Activated CD4-positive, alpha-beta memory T cell treated with anti-CD3 and anti-CD28 coated beads, Interleukin-2, amount 10 ng/mL, durations not matched to agents 7 days and 5 days (primary cell): ENCODE data around the gene CNOT6. TPM values are rescaled to one million over a fixed set of nuclear protein-coding genes. Genes with fewer than 3 reads are reported as not detected.

Source experiments
- CTCF ChIA-PET: fragments of 350-600 bp; sonication (Branson Sonifier 250); formaldehyde crosslinking; loops from one replicate; lab custom pipeline; 2021; ENCODE audit warnings: antibody characterized with exemption, inconsistent platforms; lab: Charles Lee
- POLR2A ChIA-PET: fragments of 350-600 bp; sonication (Branson Sonifier 250); formaldehyde crosslinking; loops from one replicate; lab custom pipeline; 2021; ENCODE audit warnings: antibody characterized with exemption; lab: Charles Lee
- DNase-seq: peaks from one replicate; pipeline ENCODE4 v3.0.0-alpha.2; 2020
- H3K27ac Mint-ChIP-seq: one replicate; pipeline ENCODE4 v1.8.0; 2021; ENCODE audit warnings: mild to moderate bottlenecking, mixed read lengths
- H3K27me3 Mint-ChIP-seq: one replicate; pipeline ENCODE4 v1.8.0; 2021; ENCODE audit warnings: mixed read lengths
- H3K36me3 Mint-ChIP-seq: one replicate; pipeline ENCODE4 v1.8.0; 2021; ENCODE audit warnings: low read depth, mixed read lengths
- H3K4me1 Mint-ChIP-seq: one replicate; pipeline ENCODE4 v1.8.0; 2021; ENCODE audit warnings: mixed read lengths
- H3K4me3 Mint-ChIP-seq: one replicate; pipeline ENCODE4 v1.8.0; 2021; ENCODE audit warnings: mild to moderate bottlenecking, mixed read lengths
- H3K9me3 Mint-ChIP-seq: one replicate; pipeline ENCODE4 v1.8.0; 2021; ENCODE audit warnings: mixed read lengths
- total RNA-seq, 2 experiments: library from RNA; stranded (reverse); gene quantifications; one replicate each; pipeline ENCODE4 v1.2.3, GENCODE V29; 2021

The CNOT6 gene
- total RNA-seq, 2 experiments from 2014 or later = 34.9 to 36.2 TPM

DNA sequence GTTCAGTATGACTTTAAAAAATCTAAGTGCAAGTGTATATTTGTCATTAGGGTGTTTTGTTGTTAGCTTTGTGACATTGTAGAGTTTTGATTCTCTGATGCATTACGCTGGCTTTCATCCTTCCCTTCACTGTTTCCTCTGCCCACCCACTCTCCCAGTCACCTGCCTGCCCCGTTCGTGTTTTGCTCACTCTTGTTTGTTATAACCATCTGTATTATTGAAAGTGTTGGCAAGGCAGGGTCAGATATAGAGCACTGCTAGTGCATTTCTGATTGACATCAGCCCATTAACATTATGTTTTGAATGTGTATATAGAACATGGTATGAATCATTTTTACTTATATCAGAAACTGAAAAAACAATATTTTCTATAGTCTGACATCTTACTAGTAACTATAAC is 69.8 kb downstream of the CNOT6 start:
- H3K27ac Mint-ChIP-seq = no peak overlapping the region
- peaks cover 22% of the 10 kb centered on the region for H3K4me1 Mint-ChIP-seq
- no peak overlapping the region for H3K4me3 Mint-ChIP-seq
- ChIA-PET CTCF (interaction anchor here (0.6 kb wide), 1 partner anchor 301 kb away, joined by 3 read pairs; no protein-coding TSS in a partner anchor), POLR2A (no interaction called here)
- H3K36me3 Mint-ChIP-seq = peaks cover 81% of the 10 kb centered on the region
- DNase-seq = no peak
- H3K9me3 Mint-ChIP-seq = no peaks in the 10 kb centered on the region
- no peaks in the 10 kb centered on the region for H3K27me3 Mint-ChIP-seq

DNA sequence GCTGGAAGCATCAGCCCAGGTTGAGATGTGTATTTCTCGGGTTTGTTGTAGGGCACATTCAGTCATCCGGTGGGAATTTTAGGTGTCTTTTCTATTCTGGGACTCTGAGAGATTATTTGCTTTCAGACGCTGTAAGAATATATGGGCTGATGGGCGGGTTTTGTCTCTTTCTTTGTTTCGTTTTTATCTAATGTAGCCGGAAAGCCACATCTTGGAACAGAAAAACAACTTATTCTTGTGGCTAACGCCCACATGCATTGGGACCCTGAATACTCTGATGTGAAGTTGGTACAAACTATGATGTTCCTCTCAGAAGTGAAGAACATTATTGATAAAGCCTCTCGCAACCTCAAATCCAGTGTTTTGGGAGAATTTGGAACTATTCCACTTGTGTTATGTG is 74.7 kb downstream of the CNOT6 start:
- ChIA-PET POLR2A (no interaction called here), CTCF (no interaction called here)
- Mint-ChIP-seq H3K9me3 (no peaks in the 10 kb centered on the region), H3K36me3 (peaks cover 51% of the 10 kb centered on the region), H3K27ac (no peak overlapping the region), H3K4me3 (no peak overlapping the region), H3K27me3 (no peaks in the 10 kb centered on the region), H3K4me1 (peaks cover 2% of the 10 kb centered on the region)
- no peak for DNase-seq

DNA sequence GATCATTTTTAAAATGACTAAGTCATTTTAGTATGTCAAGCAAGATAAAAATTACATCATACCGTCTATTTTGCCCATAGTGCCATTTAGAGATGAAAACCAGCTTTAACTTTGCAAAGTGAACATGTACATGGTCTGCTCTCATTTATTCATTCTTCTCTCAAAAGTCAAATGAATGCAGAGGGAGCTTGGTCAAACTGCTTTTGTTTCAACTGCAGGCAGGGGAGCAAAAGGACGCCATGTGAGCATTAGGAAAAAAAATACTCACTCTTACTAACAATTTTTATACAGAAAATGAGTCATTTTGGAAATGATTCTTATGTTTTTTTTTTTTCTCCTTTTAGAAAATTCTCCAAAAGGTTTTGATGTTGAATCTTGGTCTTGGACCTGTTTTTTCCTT is 81.4 kb downstream of the CNOT6 start:
- Mint-ChIP-seq H3K9me3 (no peaks in the 10 kb centered on the region), H3K27ac (no peak overlapping the region), H3K36me3 (peaks cover 33% of the 10 kb centered on the region), H3K4me3 (no peak overlapping the region), H3K27me3 (no peaks in the 10 kb centered on the region), H3K4me1 (peaks cover 3% of the 10 kb centered on the region)
- CTCF ChIA-PET = interaction anchor here (0.7 kb wide), 1 partner anchor 247 kb away, joined by 5 read pairs; no protein-coding TSS in a partner anchor
- POLR2A ChIA-PET = interaction anchor here (0.9 kb wide), 1 partner anchor 13 kb away, joined by 3 read pairs; no protein-coding TSS in a partner anchor
- DNase-seq = no peak

DNA sequence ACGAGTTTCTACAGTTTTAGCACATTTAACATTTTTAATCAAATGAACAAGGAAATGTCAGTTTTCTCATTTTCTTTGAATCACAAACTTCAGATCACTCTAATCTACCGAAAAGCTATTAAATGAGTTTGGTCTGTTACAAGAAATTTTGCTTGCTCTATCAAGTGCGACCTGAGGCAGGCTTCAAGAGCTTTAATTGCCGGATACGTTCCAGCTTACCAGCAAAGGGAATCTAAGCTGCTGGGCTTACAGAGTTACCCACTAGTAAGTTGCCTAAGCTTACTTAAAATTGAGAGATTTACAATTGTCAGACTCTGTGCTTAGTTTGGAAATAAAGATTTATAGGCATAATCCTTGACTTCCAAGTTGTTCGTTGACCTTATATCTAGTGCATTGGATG is 86.5 kb downstream of the CNOT6 start:
- Mint-ChIP-seq H3K36me3 (peaks cover 16% of the 10 kb centered on the region), H3K9me3 (no peaks in the 10 kb centered on the region)

DNA sequence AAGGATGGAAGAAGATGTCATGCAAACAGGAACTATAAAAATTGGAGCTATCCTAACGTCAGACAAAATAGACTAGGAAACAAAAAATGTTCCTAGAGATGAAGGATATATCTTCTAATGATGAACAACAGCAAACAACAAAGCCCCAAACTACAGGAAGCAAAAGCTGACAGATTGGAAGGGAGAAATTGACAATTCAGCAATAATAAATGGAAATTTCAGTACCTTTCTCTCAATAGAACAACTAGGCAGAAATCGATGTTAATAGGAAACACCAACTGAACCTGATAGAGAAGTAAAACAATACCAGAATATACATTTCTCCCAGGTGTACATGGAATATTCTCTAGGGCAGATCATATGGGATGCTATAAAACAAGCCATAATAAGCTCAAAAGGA is 89.6 kb downstream of the CNOT6 start:
- Mint-ChIP-seq H3K27ac (no peak overlapping the region), H3K4me3 (no peak overlapping the region), H3K4me1 (no peaks in the 10 kb centered on the region), H3K36me3 (no peaks in the 10 kb centered on the region), H3K9me3 (no peaks in the 10 kb centered on the region), H3K27me3 (peaks cover 16% of the 10 kb centered on the region)
- ChIA-PET POLR2A (no interaction called here), CTCF (interaction anchor here (0.8 kb wide), 1 partner anchor 22 kb away, joined by 3 read pairs; no protein-coding TSS in a partner anchor)
- DNase-seq = no peak

More for the DNA sequence above, 86.5 kb downstream of the CNOT6 start:
- peaks cover 2% of the 10 kb centered on the region for H3K27me3 Mint-ChIP-seq
- no peak for DNase-seq
- no peak overlapping the region for H3K27ac Mint-ChIP-seq
- CTCF ChIA-PET = interaction anchor here (0.5 to 0.7 kb wide), 2 partner anchors 89 to 113 kb away, joined by 3 read pairs; no protein-coding TSS in a partner anchor
- no peaks in the 10 kb centered on the region for H3K4me1 Mint-ChIP-seq
- H3K4me3 Mint-ChIP-seq = no peak overlapping the region
- POLR2A ChIA-PET = no interaction called here

DNA sequence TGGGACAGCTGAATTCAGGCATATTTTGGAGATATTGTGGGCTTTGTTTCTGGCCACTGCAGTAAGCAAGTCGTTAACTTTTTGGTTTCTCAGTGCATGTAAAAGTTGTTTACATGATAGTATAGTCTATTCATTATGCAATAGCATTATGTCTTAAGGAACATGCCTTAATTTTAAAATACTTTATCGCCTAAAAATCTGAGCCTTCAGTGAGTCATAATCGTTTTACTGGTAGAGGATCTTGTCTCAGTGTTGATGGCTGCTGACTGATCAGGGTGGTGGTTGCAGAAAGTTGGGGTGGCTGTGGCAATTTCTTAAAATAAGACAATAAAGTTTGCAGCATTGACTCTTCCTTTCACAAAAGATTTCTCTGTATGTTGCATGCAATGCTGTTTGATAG is 92.0 kb downstream of the CNOT6 start:
- H3K9me3 Mint-ChIP-seq = no peaks in the 10 kb centered on the region
- peaks cover 28% of the 10 kb centered on the region for H3K27me3 Mint-ChIP-seq
- no peak overlapping the region for H3K27ac Mint-ChIP-seq
- H3K36me3 Mint-ChIP-seq = no peaks in the 10 kb centered on the region
- no peak for DNase-seq
- CTCF ChIA-PET = no interaction called here
- H3K4me1 Mint-ChIP-seq = peaks cover 3% of the 10 kb centered on the region
- POLR2A ChIA-PET = no interaction called here
- no peak overlapping the region for H3K4me3 Mint-ChIP-seq

DNA sequence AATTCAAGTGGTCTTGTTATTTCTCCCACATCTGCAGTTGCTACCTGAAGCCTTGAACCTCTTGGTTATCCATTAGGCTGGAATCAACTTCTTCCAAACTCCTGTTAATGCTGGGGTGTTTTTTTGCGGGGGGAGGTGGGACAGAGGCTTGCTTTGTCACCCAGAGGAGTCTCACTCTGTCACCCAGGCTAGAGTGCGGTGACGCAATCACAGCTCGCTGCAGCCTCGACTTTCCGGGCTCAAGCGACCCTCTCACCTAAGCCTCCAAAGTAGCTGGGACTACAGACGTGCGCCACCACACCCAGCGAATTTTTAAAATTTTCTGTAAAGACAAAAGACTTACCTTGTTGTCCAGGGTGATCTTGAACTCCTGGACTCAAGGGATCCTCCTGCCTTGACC is 92.7 kb downstream of the CNOT6 start:
- peaks cover 3% of the 10 kb centered on the region for H3K4me1 Mint-ChIP-seq
- H3K27ac Mint-ChIP-seq = no peak overlapping the region
- no peak for DNase-seq
- H3K36me3 Mint-ChIP-seq = no peaks in the 10 kb centered on the region
- ChIA-PET POLR2A (no interaction called here), CTCF (no interaction called here)
- no peaks in the 10 kb centered on the region for H3K9me3 Mint-ChIP-seq
- no peak overlapping the region for H3K4me3 Mint-ChIP-seq
- H3K27me3 Mint-ChIP-seq = peaks cover 28% of the 10 kb centered on the region

DNA sequence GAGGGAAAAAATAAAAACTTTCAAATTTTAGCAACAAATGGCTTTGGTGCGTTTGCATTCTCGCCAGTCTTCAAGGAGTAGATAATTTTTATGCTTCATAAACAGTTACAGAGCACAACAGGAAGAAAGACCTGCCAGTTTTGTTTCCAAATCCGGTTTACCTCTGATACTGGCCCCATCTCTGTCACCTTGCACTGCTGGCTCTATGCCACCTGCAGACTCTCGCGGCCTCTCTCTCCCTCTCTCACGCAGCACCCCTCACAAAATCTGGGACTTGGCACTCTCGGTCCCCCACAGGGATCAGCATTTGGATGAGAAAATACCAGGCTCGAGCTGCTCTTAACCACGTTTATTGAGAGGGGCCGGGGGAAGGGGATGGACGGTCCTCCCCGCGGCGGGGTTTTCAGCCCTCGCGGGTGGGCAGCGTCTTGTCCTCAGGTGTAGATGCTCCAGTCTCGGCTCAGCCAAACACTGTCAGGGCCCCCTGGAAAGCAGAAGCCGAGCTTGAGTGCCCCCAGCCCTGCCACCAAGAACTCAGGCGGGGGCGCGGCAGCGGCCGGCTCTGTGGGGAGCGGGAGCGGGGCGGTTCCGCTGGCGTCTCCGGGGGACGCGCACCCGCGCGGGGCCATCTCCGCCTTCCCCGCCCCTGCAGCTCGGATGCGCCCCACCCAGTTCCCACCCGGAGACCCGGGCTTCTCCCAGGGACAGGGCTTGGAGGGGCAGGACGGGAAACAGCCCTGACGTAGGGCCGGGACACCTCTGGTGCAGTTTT is 95.8 kb downstream of the CNOT6 start:
- no peaks in the 10 kb centered on the region for H3K36me3 Mint-ChIP-seq
- POLR2A ChIA-PET = no interaction called here
- peaks cover 40% of the 10 kb centered on the region for H3K27me3 Mint-ChIP-seq
- no peak overlapping the region for H3K4me3 Mint-ChIP-seq
- peaks cover 7% of the 10 kb centered on the region for H3K4me1 Mint-ChIP-seq
- no peaks in the 10 kb centered on the region for H3K9me3 Mint-ChIP-seq
- CTCF ChIA-PET = no interaction called here
- peak; percentile 15 for DNase-seq
- no peak overlapping the region for H3K27ac Mint-ChIP-seq

DNA sequence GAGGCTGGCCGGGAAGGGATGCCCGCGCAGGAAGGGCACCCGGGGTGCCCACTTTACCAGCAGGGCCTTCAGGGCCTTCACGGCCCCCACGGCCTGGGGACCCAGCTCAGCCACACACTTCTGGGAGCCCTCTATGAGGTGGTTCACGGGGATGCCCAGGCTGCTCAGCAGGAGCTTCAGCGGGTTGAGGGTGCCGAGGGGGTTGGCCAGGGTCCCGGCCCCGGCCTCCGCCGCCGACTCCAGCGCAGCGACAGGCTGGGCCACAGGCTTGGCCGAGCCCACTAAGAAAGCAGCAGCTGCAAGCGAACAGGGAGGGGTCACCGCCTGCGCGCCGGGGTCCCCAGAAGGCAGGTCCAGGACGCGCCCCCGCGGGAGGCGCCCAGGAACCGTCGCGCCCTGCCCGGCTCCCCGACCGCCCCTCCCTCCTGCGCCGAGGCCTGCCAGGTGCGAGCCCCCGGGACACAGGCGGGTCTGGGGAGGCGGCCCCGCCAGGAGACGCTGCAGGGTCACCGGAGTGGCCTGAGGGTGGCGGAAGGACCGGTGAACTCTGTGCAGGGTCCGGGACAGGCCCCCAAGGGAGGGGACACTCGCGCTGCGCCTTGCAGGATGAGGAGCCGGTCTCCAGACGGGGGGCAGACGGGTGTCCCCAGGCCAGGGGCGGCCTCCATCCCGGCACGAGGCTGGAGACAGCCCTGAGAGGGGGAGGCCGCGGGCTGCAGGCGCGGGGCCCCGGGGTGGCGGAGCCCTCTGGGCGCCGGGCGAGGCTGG is 96.5 kb downstream of the CNOT6 start:
- ChIA-PET POLR2A (no interaction called here), CTCF (no interaction called here)
- DNase-seq = peak; percentile 13
- Mint-ChIP-seq H3K9me3 (no peaks in the 10 kb centered on the region), H3K27me3 (peaks cover 40% of the 10 kb centered on the region), H3K4me1 (peaks cover 7% of the 10 kb centered on the region), H3K4me3 (no peak overlapping the region), H3K27ac (no peak overlapping the region), H3K36me3 (no peaks in the 10 kb centered on the region)

DNA sequence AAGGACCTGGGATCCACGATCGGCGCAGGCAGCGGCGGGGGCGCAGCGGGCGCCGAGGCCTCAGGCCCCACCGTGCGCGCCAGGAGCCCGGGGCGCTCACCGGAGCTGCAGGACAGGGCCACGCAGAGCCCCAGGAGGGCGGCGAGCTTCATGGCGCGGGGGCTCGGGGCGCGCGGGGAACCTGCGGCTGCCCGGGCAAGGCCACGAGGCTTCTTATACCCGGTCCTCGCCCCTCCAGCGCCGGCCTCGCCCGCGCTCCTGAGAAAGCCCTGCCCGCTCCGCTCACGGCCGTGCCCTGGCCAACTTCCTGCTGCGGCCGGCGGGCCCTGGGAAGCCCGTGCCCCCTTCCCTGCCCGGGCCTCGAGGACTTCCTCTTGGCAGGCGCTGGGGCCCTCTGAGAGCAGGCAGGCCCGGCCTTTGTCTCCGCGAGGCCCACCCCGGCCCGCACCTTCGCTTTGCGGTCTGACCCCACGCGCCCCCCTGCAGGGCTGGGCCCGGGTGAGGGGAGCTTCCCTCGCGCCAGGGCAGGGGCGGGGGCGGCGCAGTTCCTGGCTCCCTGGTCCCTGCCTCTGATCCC is 97.2 kb downstream of the CNOT6 start, which contains the start of gene SCGB3A1:
SCGB3A1 (minus strand) TSS at position 189 of the 577 bp plus-strand sequence; CDS start at position 152, 37 bp downstream.
- ChIA-PET CTCF (no interaction called here), POLR2A (no interaction called here)
- no peak within 1 kb of the TSS for H3K27ac Mint-ChIP-seq
- H3K4me1 Mint-ChIP-seq = peaks cover 7% of the 10 kb centered on the region
- H3K9me3 Mint-ChIP-seq = no peaks in the 10 kb centered on the region
- peaks cover 35% of the 10 kb centered on the region for H3K27me3 Mint-ChIP-seq
- peak; percentile 12 for DNase-seq
- H3K36me3 Mint-ChIP-seq = no peaks in the 10 kb centered on the region
- no peak within 1 kb of the TSS for H3K4me3 Mint-ChIP-seq

DNA sequence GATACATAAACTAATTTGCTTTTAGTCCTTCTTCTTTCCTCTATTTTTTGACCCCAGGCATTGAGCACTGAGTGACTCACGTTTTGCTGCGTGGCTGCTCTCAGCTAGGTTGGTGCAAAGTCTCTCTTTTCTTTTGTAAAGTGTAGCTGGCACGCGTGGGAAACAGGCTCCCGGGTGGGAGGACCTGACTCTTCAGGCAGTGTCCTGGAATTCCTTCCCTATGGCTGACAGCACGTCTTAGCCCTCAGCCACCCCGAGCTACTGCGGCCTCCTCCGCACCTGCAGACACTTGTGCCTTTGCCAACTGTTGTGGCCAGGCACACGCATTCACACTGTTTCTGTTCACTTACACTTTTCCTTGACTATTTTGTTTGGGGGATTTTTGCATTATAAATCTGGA is 98.0 kb downstream of the CNOT6 start:
- ChIA-PET CTCF (no interaction called here), POLR2A (no interaction called here)
- Mint-ChIP-seq H3K4me1 (peaks cover 7% of the 10 kb centered on the region), H3K27ac (no peak overlapping the region), H3K9me3 (no peaks in the 10 kb centered on the region), H3K27me3 (peaks cover 30% of the 10 kb centered on the region), H3K36me3 (no peaks in the 10 kb centered on the region), H3K4me3 (no peak overlapping the region)
- no peak for DNase-seq

DNA sequence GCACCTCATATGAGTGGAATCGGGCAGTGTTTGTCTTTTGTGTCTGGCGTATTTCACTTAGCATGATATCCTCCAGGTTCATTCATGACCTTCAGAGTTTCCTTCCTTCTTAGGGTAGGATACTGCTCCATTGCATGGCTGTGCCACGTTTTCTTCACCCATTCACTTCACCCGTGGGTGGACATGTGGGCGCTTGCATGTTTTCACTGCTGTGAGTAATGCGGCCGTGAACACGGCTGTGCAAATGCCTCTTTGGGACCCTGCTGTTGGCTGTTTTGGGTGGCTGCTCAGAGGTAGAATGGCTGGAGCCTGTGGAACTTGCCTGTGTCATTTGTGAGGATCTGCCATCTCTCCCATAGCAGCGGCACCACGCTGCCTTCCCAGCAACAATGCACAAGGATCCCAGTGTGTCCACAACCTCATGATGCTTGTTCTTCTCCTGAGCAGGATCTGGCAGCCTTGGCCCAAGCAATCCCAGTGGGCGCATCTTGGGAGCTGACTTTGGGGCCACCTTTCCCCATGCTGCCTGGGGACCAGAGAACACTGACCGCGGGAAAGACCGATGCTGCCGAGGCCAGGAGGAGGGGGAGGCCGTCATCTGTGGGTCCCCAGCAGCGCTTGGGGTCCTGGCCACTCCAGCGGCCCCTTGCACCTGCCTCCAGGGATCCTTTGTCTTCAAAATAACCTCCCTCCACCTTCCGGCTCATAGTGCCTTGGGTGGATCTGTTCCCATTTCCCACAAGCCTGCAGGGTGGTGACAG is 99.4 kb downstream of the CNOT6 start:
- no peaks in the 10 kb centered on the region for H3K9me3 Mint-ChIP-seq
- ChIA-PET CTCF (no interaction called here), POLR2A (no interaction called here)
- no peak overlapping the region for H3K27ac Mint-ChIP-seq
- peak; percentile 11 for DNase-seq
- no peak overlapping the region for H3K4me3 Mint-ChIP-seq
- H3K36me3 Mint-ChIP-seq = no peaks in the 10 kb centered on the region
- peaks cover 7% of the 10 kb centered on the region for H3K4me1 Mint-ChIP-seq
- H3K27me3 Mint-ChIP-seq = peaks cover 26% of the 10 kb centered on the region
